Keratinocyte (primary cell): ENCODE results near the gene KLHL21. TPM values are rescaled to one million over a fixed set of nuclear protein-coding genes. Genes with fewer than 3 reads are reported as not detected.
"Not testable (repeated sequence)": the region's sequence is repeated elsewhere in the genome, so short reads cannot be mapped to it uniquely, and the experiment has no call there.

Experiments
- DNase-seq: peaks from one replicate; pipeline ENCODE4 v3.0.0-alpha.2; 2011; ENCODE audit warnings: low read depth, missing footprints, low spot score
- FAIRE-seq: peaks from 2 replicates; lab custom pipeline; 2011; peaks lifted over from hg19 to GRCh38; lab: Jason Lieb, UNC
- H2AFZ ChIP-seq: 2 replicates; pipeline ENCODE4 v1.6.0; 2012; ENCODE audit warnings: low read length, control low read depth, inconsistent platforms; ENCODE audit not compliant: control insufficient read depth
- H3K27ac ChIP-seq: 2 replicates; pipeline ENCODE4 v1.5.1; 2011; ENCODE audit warnings: low read length; ENCODE audit not compliant: control insufficient read depth, insufficient read depth
- H3K27me3 ChIP-seq: 3 replicates; pipeline ENCODE4 v1.6.0; 2011; ENCODE audit warnings: low read length; ENCODE audit not compliant: control insufficient read depth, insufficient read depth; ENCODE audit errors: extremely low read depth
- H3K36me3 ChIP-seq, 2 experiments: 2 replicates in 1 of 2; 3 replicates in 1 of 2; pipeline ENCODE4 v1.5.1; 2011; ENCODE audit warnings: low read length in 2 of 2, mild to moderate bottlenecking in 1 of 2; ENCODE audit not compliant: control insufficient read depth in 2 of 2, insufficient read depth in 2 of 2; ENCODE audit errors: extremely low read depth in 1 of 2
- H3K4me1 ChIP-seq: 3 replicates; pipeline ENCODE4 v1.5.1; 2011; ENCODE audit warnings: low read length; ENCODE audit not compliant: control insufficient read depth, insufficient read depth; ENCODE audit errors: extremely low read depth
- H3K4me2 ChIP-seq: 3 replicates; pipeline ENCODE4 v1.6.0; 2011; ENCODE audit warnings: low read depth, low read length; ENCODE audit not compliant: control insufficient read depth, insufficient read depth; ENCODE audit errors: extremely low read depth
- H3K4me3 ChIP-seq, 3 experiments: fragments of 200-600 bp in 1 of 3; sonication (generic) in 1 of 3; 2 replicates in 2 of 3; 3 replicates in 1 of 3; pipeline ENCODE4 v1.5.1; 2011 to 2016; ENCODE audit warnings: low read length in 3 of 3, mild to moderate bottlenecking in 3 of 3, control low read depth in 2 of 3, inconsistent platforms in 1 of 3, low read depth in 1 of 3, mixed read lengths in 1 of 3, mixed run types in 1 of 3, moderate library complexity in 1 of 3; ENCODE audit not compliant: control insufficient read depth in 2 of 3, insufficient read depth in 2 of 3; ENCODE audit errors: extremely low read depth in 1 of 3
- H3K79me2 ChIP-seq: 2 replicates; pipeline ENCODE4 v1.6.0; 2012; ENCODE audit warnings: low read length; ENCODE audit not compliant: control insufficient read depth, insufficient read depth
- H3K9ac ChIP-seq: 3 replicates; pipeline ENCODE4 v1.6.0; 2011; ENCODE audit warnings: low read length; ENCODE audit not compliant: control insufficient read depth, insufficient read depth; ENCODE audit errors: extremely low read depth
- H3K9me1 ChIP-seq: 3 replicates; pipeline ENCODE4 v1.6.0; 2011; ENCODE audit warnings: low read length; ENCODE audit not compliant: control insufficient read depth, insufficient read depth; ENCODE audit errors: extremely low read depth
- H3K9me3 ChIP-seq: 2 replicates; pipeline ENCODE4 v1.5.1; 2012; ENCODE audit warnings: low read depth, low read length; ENCODE audit not compliant: control insufficient read depth
- H4K20me1 ChIP-seq: 3 replicates; pipeline ENCODE4 v1.6.0; 2011; ENCODE audit warnings: low read length; ENCODE audit not compliant: control insufficient read depth, insufficient read depth; ENCODE audit errors: extremely low read depth
- CTCF ChIP-seq, 3 experiments: IDR thresholded peaks in 1 of 3; conservative IDR thresholded peaks in 1 of 3; optimal IDR thresholded peaks in 1 of 3; 2 replicates in 2 of 3; 3 replicates in 1 of 3; pipeline versions ENCODE3 to v1.5.1; 2011; ENCODE audit warnings: low read length in 3 of 3, mild to moderate bottlenecking in 3 of 3, moderate library complexity in 2 of 3, control low read depth in 1 of 3, inconsistent platforms in 1 of 3; ENCODE audit not compliant: insufficient read depth in 2 of 3; ENCODE audit errors: extremely low read depth in 1 of 3
- EZH2 ChIP-seq: IDR thresholded peaks from one replicate; pipeline ENCODE4 v1.6.1; 2012; ENCODE audit warnings: inconsistent platforms, mild to moderate bottlenecking, low read length, moderate library complexity
- dilution Hi-C: fragments of 300-500 bp; cut with MboI; formaldehyde crosslinking; loops from one replicate; pipeline ENCODE4 v1.7.0; 2020; ENCODE audit warnings: low sequenced_read_pairs; ENCODE audit not compliant: extremely low pct_ligation_motif_present
- polyA plus RNA-seq, 5 experiments: library from polyadenylated mRNA; depleted of rRNA in 3 of 5; stranded (reverse) in 3 of 5; stranded (forward) in 1 of 5; unstranded in 1 of 5; fragments of >200 nt; gene quantifications; 1 replicate in 1 of 5; 2 replicates in 3 of 5; 3 replicates in 1 of 5; pipeline versions ENCODE4 v1.2.1 to v1.2.3, GENCODE V29; 2011 to 2012; ENCODE audit warnings: missing spikeins in 2 of 5, low read depth in 1 of 5, low replicate concordance in 1 of 5

Gene KLHL21
- polyA plus RNA-seq, 1 donor (not counting 4 experiments of a cell fraction or from before 2014, with no cell fraction given) = 24.8 TPM

GRCh38 chr1:6637770-6638169 lies 35.1 kb upstream of the KLHL21 start:
- Histone ChIP-seq H3K27me3 (no peaks in the 10 kb centered on the region), H4K20me1 (no peaks in the 10 kb centered on the region), H3K9me3 (no peaks in the 10 kb centered on the region), H3K4me3 (no peak overlapping the region), H3K27ac (no peak overlapping the region), H3K4me1 (no peaks in the 10 kb centered on the region), H3K79me2 (no peaks in the 10 kb centered on the region), H3K36me3 (peaks cover 41 to 42% of the 10 kb centered on the region in 2 experiments), H3K4me2 (no peak overlapping the region), H2AFZ (no peak overlapping the region), H3K9ac (no peak overlapping the region), H3K9me1 (no peaks in the 10 kb centered on the region)
- TF ChIP-seq CTCF (optimal IDR thresholded peaks at IDR 0.05 in 1 of 3, IDR thresholded peaks at IDR 0.05 in 1 of 3, conservative IDR thresholded peaks at IDR 0.05 in 1 of 3; ENCODE audit: extremely low read depth in 1 of 3, insufficient read depth in 2 of 3, low read length in 3 of 3) (no peak), EZH2 (no peak)
- dilution Hi-C loops = no loop called here
- DNase-seq = no peak
- no peak for FAIRE-seq

GRCh38 chr1:6636778-6637177 lies 34.1 kb upstream of the KLHL21 start:
- peaks cover 41 to 45% of the 10 kb centered on the region in 2 experiments for H3K36me3 ChIP-seq
- H3K27me3 ChIP-seq, H3K4me2 ChIP-seq, H3K27ac ChIP-seq, H3K4me3 ChIP-seq, H3K9ac ChIP-seq, H3K4me1 ChIP-seq, H3K9me3 ChIP-seq, H3K9me1 ChIP-seq, dilution Hi-C loops, H3K79me2 ChIP-seq, FAIRE-seq, DNase-seq, H4K20me1 ChIP-seq, H2AFZ ChIP-seq: not testable (repeated sequence)
